ENCODE measurements around the gene MAN2A2. TPM values are rescaled to one million over a fixed set of nuclear protein-coding genes. Genes with fewer than 3 reads are reported as not detected.

The MAN2A2 gene
- total RNA-seq, 4 donors from 2014 or later: 46.6 to 104 (median 48.2) TPM

DNA sequence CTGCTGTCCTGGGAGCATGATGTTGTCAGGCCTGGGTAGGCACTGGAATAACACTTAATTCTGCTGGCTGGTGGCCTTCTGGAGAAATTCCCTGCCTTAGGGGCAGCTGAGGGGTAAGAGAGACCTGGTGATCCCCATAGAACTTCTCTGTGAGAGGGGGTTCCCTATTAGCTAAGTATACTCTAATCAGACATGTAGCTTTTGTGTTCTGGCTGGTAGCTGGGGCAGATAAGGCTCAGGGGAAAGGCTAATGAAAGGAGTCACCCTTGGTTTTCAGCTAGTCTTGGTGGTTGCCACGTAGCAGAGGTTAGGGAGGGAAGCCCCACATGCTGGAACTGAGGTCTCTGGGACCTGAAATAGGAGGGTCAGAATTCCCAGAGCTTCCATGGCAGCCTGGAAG, 30.2 kb downstream of the MAN2A2 start:
- no peak for TF ChIP-seq CTCF (IDR thresholded peaks at IDR 0.05; ENCODE audit: low read depth)

DNA sequence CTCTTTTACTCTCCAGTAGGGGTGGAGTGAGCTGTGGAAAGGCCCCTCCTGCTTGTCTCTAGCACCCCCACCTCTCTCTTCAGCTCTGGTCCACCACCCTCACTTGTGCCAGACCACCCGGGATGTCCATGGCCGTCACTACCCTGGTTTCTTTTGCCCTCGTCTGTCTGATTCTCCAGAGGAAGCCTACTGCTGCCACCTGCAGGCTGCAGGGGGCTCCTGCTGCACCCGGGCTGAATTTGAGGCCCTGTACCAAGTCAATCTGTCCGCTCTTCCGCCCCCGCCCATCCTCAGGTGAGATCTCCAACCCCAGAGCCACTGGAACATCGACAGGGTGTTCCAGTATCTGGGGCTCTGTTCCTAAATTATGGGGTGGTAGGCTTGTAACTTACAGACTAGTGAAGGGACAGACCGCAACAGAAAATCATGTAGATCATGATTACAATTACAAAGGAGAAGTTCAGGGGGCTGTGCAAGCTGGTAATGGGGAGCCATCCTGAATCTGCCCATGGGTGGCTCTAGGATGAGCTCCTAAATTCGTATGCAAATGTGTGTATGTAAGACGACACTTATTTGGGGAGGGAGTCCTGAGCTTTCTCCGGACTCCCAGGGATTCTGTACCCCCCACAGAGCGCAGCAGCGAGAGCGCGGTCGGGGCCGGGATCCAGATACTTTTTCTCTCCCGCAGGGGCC, 31.3 kb downstream of the MAN2A2 start:
- no peak for TF ChIP-seq CTCF (IDR thresholded peaks at IDR 0.05; ENCODE audit: low read depth)

GRCh38 chr15:90934949-90935751, 32.0 kb downstream of the MAN2A2 start, which contains the start of gene UNC45A:
TSS of gene UNC45A (plus strand) at chr15:90935285. CDS start at chr15:90935325, 40 bp downstream.
- TF ChIP-seq CTCF (IDR thresholded peaks at IDR 0.05; ENCODE audit: low read depth): no peak

GRCh38 chr15:90936823-90937222, 33.7 kb downstream of the MAN2A2 start:
- TF ChIP-seq CTCF (IDR thresholded peaks at IDR 0.05; ENCODE audit: low read depth): no peak

DNA sequence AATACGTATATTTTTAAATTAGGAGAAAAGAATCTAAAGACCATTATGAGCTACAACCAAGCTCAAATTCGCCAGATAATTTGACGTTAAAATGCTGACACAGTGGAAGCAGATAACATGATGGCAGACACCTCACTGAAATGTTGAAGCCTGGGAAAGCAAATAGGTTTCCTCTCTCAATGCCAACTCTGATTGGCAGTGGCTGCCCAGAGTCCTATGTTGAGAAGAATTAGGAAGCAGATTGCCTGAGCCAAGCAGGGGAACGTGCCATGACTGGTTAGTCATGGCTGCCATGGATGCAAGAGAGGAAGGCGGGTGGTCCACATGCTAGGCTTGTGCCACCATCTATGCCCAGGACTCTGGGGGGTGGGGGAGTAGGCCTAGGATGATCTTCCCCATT, 35.2 kb downstream of the MAN2A2 start:
- no peak for TF ChIP-seq CTCF (IDR thresholded peaks at IDR 0.05; ENCODE audit: low read depth)

DNA sequence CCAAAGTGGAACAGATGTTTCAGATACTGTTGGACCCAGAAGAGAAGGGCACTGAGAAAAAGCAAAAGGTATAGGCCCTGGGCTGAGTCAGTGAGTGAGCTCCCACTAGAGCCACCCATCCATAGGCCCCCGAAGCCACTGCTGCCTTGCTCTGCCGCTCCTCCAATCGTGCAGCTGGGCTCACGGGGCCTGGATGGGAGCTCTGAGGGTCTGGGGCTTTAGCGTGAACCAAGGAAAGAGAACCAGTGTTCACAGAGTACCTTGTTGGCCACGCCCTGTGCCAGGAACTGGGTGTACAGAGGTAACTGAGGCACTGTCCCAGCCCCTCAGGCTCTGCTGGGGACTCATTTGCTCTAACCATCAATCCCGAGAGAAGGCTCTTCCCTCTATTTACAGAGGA, 36.7 kb downstream of the MAN2A2 start:
- no peak for TF ChIP-seq CTCF (IDR thresholded peaks at IDR 0.05; ENCODE audit: low read depth)

DNA sequence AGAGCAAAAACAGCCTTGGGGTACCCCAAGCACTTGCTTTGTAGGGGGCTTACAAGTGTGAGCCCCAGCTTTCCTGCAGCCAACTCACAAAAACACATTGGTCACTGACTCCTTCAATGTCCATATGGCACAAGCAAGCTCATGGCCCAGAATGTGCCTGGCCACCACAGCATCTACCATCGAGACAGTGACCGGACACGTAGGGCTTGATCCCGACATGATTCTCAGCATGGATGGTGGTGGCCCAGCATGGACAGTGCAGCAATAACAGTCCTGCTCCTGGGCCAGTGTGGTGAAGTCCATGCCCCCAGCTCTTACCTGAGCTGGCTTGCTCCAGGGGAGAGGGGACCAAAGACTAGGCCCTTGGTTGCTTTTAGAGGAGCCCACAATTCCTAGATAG, 37.9 kb downstream of the MAN2A2 start:
- no peak for TF ChIP-seq CTCF (IDR thresholded peaks at IDR 0.05; ENCODE audit: low read depth)
